GM12872 (cell line): ENCODE measurements around the gene PDCD4.

ENCODE experiments used
- TF ChIP-seq, protein P1 (sequence below): IDR thresholded peaks from 3 replicates; pipeline ENCODE4 v1.5.1; 2011; ENCODE audit warnings: low read depth, mild to moderate bottlenecking, low read length, moderate library complexity; ENCODE audit not compliant: insufficient read depth

The PDCD4 gene

DNA sequence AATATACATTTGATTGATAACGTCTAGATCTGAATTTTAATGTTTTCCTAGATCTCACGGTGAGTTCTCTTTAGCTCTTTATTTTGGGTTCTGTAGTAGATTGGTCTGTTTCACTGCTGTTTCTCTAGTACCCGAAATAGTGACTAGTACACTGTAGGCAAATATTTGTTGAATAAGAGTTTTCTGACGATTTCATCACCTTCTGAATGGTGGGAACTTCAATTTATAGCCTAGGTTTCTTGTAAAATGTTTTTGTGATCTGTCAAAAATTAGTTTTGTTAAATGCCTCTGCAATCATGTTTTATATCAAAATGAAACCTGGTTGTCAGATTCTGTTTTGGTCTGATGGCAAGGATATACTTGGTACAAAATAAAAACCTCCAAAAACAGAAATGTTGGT is 10.2 kb downstream of the PDCD4 start:
- TF ChIP-seq, protein P1, sequence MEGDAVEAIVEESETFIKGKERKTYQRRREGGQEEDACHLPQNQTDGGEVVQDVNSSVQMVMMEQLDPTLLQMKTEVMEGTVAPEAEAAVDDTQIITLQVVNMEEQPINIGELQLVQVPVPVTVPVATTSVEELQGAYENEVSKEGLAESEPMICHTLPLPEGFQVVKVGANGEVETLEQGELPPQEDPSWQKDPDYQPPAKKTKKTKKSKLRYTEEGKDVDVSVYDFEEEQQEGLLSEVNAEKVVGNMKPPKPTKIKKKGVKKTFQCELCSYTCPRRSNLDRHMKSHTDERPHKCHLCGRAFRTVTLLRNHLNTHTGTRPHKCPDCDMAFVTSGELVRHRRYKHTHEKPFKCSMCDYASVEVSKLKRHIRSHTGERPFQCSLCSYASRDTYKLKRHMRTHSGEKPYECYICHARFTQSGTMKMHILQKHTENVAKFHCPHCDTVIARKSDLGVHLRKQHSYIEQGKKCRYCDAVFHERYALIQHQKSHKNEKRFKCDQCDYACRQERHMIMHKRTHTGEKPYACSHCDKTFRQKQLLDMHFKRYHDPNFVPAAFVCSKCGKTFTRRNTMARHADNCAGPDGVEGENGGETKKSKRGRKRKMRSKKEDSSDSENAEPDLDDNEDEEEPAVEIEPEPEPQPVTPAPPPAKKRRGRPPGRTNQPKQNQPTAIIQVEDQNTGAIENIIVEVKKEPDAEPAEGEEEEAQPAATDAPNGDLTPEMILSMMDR: no peak

DNA sequence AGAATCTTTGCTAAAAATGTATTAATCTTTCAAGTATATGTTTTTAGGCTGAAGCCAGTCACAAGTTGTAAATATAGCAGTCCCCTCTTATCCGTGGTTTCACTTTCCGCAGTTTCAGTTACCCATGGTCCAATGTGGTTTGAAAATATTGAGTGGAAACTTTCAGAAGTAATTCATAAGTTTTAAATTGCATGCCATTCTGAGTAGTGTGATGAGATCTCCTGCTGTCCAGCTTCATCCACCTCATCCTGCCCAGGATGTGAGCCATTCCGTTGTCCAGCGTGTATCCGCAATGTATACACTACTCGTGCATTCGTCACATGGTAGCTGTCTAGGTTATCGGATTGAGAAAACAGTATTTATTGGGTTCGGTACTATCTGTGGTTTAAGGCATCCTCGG is 12.2 kb downstream of the PDCD4 start:
- TF ChIP-seq, protein P1: no peak

DNA sequence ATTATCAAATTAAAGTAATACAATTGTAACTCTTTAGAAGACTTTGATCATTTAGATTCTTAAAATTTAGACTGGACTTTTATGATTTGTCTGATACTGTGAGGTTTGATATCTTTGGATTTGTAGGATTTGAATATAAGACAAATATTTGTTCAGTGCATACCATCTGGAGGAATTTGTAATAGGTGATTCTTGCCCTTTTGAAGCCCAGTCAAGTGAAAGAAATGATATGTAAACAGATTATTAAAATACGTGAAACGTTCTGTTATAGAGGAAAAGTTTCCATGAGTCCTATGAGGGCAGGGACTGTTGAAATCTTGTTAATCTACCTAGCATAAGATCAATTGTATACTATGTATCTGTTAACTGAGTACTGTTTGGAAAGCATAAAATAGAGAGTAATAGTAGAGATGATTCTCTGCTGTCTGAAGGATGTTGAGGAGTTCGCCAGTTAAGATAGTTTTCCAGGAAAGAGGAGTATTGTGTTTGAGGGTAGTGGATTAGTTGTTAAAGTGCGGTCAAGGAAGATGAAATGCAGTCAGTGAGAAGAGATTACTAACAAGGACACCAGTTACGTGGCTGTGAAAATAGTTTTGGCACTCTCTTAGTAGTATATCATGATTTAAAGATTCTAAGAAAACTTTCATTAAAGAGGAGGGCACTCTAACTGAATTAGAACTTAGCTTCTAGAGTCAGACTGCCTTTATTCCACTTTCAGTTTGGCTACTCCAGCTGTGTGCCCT is 14.4 kb downstream of the PDCD4 start:
- TF ChIP-seq, protein P1: no peak

DNA sequence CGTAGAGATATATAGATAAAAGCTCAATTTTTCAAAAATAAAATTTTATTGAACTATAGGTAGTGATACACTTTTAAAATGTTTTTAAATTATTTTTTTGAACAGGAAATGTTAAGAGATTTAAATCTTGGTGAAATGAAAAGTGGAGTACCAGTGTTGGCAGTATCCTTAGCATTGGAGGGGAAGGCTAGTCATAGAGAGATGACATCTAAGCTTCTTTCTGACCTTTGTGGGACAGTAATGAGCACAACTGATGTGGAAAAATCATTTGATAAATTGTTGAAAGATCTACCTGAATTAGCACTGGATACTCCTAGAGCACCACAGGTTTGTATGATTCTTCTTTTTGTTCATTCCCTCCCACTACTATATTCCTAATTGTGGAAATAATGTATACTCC is 15.8 kb downstream of the PDCD4 start:
- TF ChIP-seq, protein P1: no peak

DNA sequence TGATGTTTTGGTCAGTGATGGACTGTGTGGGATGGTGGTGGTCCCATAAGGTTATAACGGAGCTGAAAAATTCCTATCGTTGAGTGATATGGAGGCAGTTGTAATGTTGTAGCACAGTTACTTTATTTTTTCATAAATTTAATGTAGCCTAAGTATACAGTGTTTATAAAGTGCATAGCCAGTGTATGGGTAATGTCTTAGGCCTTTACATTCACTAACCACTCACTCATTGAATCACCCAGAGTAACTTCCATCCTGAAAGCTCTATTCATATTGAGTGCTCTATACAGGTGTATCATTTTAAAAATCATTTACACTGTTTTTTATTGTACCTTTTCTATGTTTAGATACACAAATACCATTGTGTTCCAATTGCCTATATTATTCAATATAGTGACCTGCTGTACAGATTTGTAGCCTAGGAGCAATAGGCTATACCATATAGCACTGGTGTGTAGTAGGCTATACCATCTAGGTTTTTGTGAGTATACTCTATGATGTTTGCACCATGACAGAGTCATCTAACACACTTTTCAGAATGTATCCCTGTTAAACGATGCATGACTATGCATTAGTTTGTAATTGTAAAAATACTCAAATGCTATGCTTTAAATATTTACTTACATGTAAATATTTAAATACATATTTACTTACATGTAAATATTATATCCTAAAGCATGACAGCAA is 21.0 kb downstream of the PDCD4 start:
- TF ChIP-seq, protein P1: no peak

DNA sequence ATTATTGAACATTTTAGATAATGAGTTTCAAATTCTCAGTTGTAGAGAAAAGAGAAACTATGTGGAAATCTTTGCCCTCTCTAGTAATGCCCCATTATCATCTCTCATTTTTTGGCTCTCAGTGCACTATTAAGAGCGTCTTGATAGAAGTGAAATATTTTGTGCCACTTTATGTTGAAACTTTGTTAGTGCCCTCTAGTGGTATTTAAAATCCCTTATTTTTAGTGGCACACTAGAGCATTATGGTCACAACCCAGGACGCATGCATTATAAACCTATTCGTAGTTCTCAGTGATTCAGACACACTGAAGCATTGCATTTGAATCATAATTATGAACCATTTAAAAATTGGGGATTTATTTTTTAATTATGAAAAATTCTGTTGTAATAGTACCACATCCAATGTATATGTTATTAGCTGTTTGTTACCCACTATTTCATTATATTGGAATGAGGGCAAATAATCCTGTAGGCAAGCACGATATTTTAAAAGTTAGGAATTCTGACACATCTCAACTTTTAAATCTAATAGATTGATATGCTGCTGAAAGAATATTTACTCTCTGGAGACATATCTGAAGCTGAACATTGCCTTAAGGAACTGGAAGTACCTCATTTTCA is 21.9 kb downstream of the PDCD4 start:
- TF ChIP-seq, protein P1: peak; percentile 42; the same call in 2 of the 3 replicates

DNA sequence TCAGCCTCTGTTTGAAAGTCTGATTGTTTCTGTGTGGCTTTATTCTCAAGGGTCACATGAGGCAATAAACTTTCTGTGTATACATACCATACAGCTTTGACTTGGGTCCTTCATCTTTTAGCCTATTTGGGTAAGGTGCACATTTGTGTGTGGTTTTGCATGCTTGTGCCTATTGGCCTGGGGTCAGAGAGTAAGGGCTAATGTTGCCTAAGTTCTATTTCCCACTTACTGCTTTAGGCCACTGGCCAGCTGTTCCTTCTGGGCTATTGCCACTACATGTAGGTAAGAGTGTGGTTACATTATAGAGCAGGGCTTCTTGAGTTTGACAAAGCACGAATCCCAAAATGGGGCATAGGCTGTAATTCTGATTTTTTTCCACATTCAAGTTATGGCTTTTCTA is 25.5 kb downstream of the PDCD4 start:
- TF ChIP-seq, protein P1: no peak
